Measurements from ENCODE around the gene NXN.

DNA sequence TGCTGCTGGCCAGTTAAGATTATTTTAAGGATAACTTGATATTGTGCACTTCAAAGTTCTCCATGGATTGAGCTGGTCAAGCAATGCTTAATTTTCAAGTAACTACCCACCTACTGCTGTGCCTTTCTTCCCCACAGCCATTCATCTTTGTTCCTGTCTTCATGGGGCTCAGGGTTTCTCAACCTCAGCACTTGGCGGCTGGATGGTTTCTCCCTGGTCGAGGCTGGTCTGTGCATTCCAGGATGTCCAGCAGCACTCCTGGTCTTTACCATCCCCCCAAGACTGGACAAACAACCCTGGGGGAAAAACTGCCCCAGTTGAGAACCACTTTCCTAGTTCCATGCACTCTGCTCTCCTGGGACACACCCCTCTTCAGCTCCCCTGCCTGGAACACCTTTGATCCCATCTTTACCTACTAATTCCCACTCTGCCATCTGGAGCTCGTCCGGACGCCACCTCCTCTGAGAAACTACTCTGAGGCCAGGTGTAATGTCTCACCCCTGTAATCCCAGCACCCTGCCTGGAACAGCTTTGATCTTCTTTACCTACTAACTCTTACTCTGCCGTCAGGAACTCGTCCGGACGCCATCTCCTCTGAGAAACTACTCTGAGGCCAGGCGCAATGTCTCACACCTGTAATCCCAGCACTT is 81.5 kb downstream of the NXN start:
- TF ChIP-seq, protein P1, sequence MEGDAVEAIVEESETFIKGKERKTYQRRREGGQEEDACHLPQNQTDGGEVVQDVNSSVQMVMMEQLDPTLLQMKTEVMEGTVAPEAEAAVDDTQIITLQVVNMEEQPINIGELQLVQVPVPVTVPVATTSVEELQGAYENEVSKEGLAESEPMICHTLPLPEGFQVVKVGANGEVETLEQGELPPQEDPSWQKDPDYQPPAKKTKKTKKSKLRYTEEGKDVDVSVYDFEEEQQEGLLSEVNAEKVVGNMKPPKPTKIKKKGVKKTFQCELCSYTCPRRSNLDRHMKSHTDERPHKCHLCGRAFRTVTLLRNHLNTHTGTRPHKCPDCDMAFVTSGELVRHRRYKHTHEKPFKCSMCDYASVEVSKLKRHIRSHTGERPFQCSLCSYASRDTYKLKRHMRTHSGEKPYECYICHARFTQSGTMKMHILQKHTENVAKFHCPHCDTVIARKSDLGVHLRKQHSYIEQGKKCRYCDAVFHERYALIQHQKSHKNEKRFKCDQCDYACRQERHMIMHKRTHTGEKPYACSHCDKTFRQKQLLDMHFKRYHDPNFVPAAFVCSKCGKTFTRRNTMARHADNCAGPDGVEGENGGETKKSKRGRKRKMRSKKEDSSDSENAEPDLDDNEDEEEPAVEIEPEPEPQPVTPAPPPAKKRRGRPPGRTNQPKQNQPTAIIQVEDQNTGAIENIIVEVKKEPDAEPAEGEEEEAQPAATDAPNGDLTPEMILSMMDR (IDR thresholded peaks at IDR 0.05), result no peak
- no peak for TF ChIP-seq POLR2A (IDR thresholded peaks at IDR 0.05)

Data from upper lobe of left lung (tissue), 4 donors.